Activated CD4-positive, alpha-beta T cell treated with anti-CD3 and anti-CD28 coated beads for 36 hours (primary cell): ENCODE measurements around the gene ANKRD44. TPM values are rescaled to one million over a fixed set of nuclear protein-coding genes. Genes with fewer than 3 reads are reported as not detected.

Source experiments
- ATAC-seq: fragments of 200-7000 bp; cut with Tn5 transposase; one replicate; pipeline ENCODE4 v1.10.0; 2021; ENCODE audit warnings: mild to moderate bottlenecking, moderate library complexity
- CTCF ChIA-PET: fragments of 350-600 bp; sonication (Branson Sonifier 250); formaldehyde crosslinking; loops from one replicate; lab custom pipeline; 2021; ENCODE audit warnings: antibody characterized with exemption; lab: Charles Lee
- POLR2A ChIA-PET: fragments of 350-600 bp; sonication (Branson Sonifier 250); formaldehyde crosslinking; loops from one replicate; lab custom pipeline; 2021; ENCODE audit warnings: antibody characterized with exemption, inconsistent platforms; lab: Charles Lee
- DNase-seq: peaks from one replicate; pipeline ENCODE4 v3.0.0-alpha.2; 2020
- H3K27ac Mint-ChIP-seq: one replicate; pipeline ENCODE4 v1.8.0; 2021; ENCODE audit warnings: mixed read lengths
- H3K27me3 Mint-ChIP-seq: one replicate; pipeline ENCODE4 v1.8.0; 2021; ENCODE audit warnings: mixed read lengths
- H3K36me3 Mint-ChIP-seq: one replicate; pipeline ENCODE4 v1.8.0; 2021; ENCODE audit warnings: low read depth, mixed read lengths
- H3K4me1 Mint-ChIP-seq: one replicate; pipeline ENCODE4 v1.8.0; 2021; ENCODE audit warnings: mixed read lengths
- H3K4me3 Mint-ChIP-seq: one replicate; pipeline ENCODE4 v1.8.0; 2021; ENCODE audit warnings: mild to moderate bottlenecking, moderate library complexity, mixed read lengths
- H3K9me3 Mint-ChIP-seq: one replicate; pipeline ENCODE4 v1.8.0; 2021; ENCODE audit warnings: low read depth, mixed read lengths
- intact Hi-C, 2 experiments: fragments of 100-400 bp; cut with DNase I in 1 of 2; cut with micrococcal nuclease in 1 of 2; formaldehyde crosslinking; loops; one replicate each; pipeline versions ENCODE4 v1.14.2 to v1.15.1; 2022 to 2024; cut with DNase I, micrococcal nuclease
- total RNA-seq, 2 experiments: library from RNA; stranded (reverse); gene quantifications; one replicate each; pipeline ENCODE4 v1.2.3, GENCODE V29; 2021

Gene ANKRD44
- total RNA-seq, 2 experiments from 2014 or later: 122 to 181 TPM

DNA sequence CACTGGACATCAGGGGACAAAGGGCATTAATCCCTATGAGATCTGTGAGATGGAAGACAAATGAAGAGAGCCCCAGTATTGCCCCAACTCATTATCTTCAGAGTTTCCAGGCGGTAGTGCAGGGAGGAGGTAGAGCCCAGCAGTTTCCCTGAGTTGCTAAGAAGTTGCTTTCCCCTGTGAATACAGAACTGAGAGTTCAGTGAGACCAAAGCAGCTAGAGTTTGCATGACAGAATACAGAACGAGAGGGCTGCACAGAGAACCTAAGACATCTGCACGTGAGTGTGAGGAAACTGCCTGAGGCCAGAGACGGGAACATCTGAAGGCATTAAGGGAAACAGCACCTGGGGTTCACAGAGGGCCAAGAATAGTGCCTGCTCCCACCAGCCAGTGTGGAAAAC is 366.0 kb downstream of the ANKRD44 start:
- Mint-ChIP-seq H3K27ac (no peak overlapping the region), H3K36me3 (no peaks in the 10 kb centered on the region), H3K9me3 (no peaks in the 10 kb centered on the region), H3K4me3 (no peak overlapping the region), H3K4me1 (no peaks in the 10 kb centered on the region), H3K27me3 (peaks cover 2% of the 10 kb centered on the region)
- ATAC-seq: peak; percentile 42
- POLR2A ChIA-PET: interaction anchor here (0.7 kb wide), 1 partner anchor 45 kb away, joined by 5 read pairs; no protein-coding TSS in a partner anchor
- intact Hi-C loops: no loop called here
- no peak for DNase-seq
- CTCF ChIA-PET: interaction anchor here (1.2 kb wide), 1 partner anchor 8 kb away, joined by 3 read pairs; no protein-coding TSS in a partner anchor

GRCh38 chr2:196941398-196942078 is 369.0 kb downstream of the ANKRD44 start:
- H3K4me3 Mint-ChIP-seq: no peak overlapping the region
- no peaks in the 10 kb centered on the region for H3K9me3 Mint-ChIP-seq
- DNase-seq: no peak
- POLR2A ChIA-PET: interaction anchor here (0.7 kb wide), 1 partner anchor 1388 kb away, joined by 3 read pairs; no protein-coding TSS in a partner anchor
- intact Hi-C loops: no loop called here
- ATAC-seq: no peak
- H3K36me3 Mint-ChIP-seq: no peaks in the 10 kb centered on the region
- no peaks in the 10 kb centered on the region for H3K4me1 Mint-ChIP-seq
- CTCF ChIA-PET: no interaction called here
- H3K27me3 Mint-ChIP-seq: peaks cover 2% of the 10 kb centered on the region
- H3K27ac Mint-ChIP-seq: no peak overlapping the region

DNA sequence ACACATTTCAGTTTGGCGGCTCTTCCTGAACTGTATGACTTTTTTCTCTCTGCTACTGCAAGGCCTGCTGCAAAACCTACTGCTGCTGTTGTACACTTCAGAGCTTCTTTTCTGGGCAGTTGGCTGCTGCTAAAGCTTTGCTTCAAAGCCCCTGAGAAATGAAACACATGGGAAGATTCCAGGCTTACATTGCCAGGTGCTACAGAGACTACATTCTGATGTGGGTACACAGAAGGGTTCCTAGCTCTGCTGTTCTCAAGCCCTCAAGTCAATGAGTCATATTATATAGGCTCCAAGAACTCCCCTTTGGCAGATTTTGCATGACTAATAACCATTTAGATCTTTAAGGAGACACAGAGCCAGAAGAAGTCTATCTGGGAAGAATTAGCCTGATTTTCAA is 371.2 kb downstream of the ANKRD44 start:
- Mint-ChIP-seq H3K36me3 (no peaks in the 10 kb centered on the region), H3K4me1 (peaks cover 3% of the 10 kb centered on the region), H3K9me3 (no peaks in the 10 kb centered on the region), H3K27ac (no peak overlapping the region), H3K4me3 (no peak overlapping the region), H3K27me3 (peaks cover 2% of the 10 kb centered on the region)
- CTCF ChIA-PET: interaction anchor here (1.1 to 1.5 kb wide), 2 partner anchors 12 to 18 kb away, joined by 4 read pairs; no protein-coding TSS in a partner anchor
- no peak for DNase-seq
- intact Hi-C loops: no loop called here
- POLR2A ChIA-PET: interaction anchor here (1.0 kb wide), 1 partner anchor 12 kb away, joined by 3 read pairs; no protein-coding TSS in a partner anchor
- peak; percentile 53 for ATAC-seq

Other genes starting within 250 kb of the ANKRD44 start
- 100 to 1,000 TPM; 262 to 277 TPM for gene SF3B1, start 124.2 kb upstream of the ANKRD44 start, total RNA-seq
- gene COQ10B, start 142.8 kb upstream of the ANKRD44 start, total RNA-seq: 10 to 100 TPM in 1 of 2 experiments, 1 to 10 TPM in 1; 9.7 to 13.3 TPM
- 1,000 to 10,000 TPM in 1 of 2 experiments, 100 to 1,000 TPM in 1; 872 to 1,138 TPM for gene HSPD1, start 189.1 kb upstream of the ANKRD44 start, total RNA-seq
- 100 to 1,000 TPM; 250 to 356 TPM for gene HSPE1, start 189.6 kb upstream of the ANKRD44 start, total RNA-seq
- 10 to 100 TPM; 10.8 to 17.1 TPM for gene MOB4, start 205.3 kb upstream of the ANKRD44 start, total RNA-seq